HEK293 (cell line): ENCODE data around the gene CSNK2A2.

Experiments used
- CTCF ChIA-PET: fragments of 350-600 bp; formaldehyde crosslinking; extraction: SDS; loops from one replicate; lab custom pipeline; 2021; ENCODE audit warnings: antibody characterized with exemption; lab: Yijun Ruan, JAX
- POLR2A ChIA-PET: fragments of 300-600 bp; formaldehyde crosslinking; extraction: SDS; loops from one replicate; lab custom pipeline; 2020; ENCODE audit warnings: antibody characterized with exemption, inconsistent platforms; lab: Yijun Ruan, JAX
- H3K27ac ChIP-seq: fragments of 200-500 bp; sonication (Bioruptor generic); 2 replicates; pipeline ENCODE4 v1.5.1; 2014; ENCODE audit warnings: low read depth, low read length, control low read depth, inconsistent platforms; ENCODE audit errors: extremely low read depth
- H3K36me3 ChIP-seq, 2 experiments: fragments of 200-500 bp in 1 of 2; sonication (Bioruptor generic) in 1 of 2; 1 replicate in 1 of 2; 2 replicates in 1 of 2; pipeline ENCODE4 v1.5.1; 2014 to 2017; ENCODE audit warnings: inconsistent platforms in 2 of 2, low read length in 2 of 2; ENCODE audit not compliant: control insufficient read depth in 2 of 2, insufficient read depth in 1 of 2
- H3K4me1 ChIP-seq: fragments of 200-500 bp; sonication (Bioruptor generic); 2 replicates; pipeline ENCODE4 v1.5.1; 2014; ENCODE audit warnings: mild to moderate bottlenecking, low read length, inconsistent platforms; ENCODE audit not compliant: control insufficient read depth, insufficient read depth
- H3K4me3 ChIP-seq: 2 replicates; pipeline ENCODE4 v1.5.1; 2011; ENCODE audit warnings: low read depth, mild to moderate bottlenecking, control low read depth, low read length, moderate library complexity
- H3K9me3 ChIP-seq: fragments of 200-500 bp; sonication (Bioruptor generic); 2 replicates; pipeline ENCODE4 v1.5.1; 2014; ENCODE audit warnings: low read depth, low read length, inconsistent platforms; ENCODE audit not compliant: control insufficient read depth, insufficient read depth
- KLF8 ChIP-seq: fragments of 450-650 bp; formaldehyde crosslinking; IDR thresholded peaks from 2 replicates; pipeline ENCODE4 v1.5.1; 2016; ENCODE audit warnings: missing biosample characterization, missing genetic modification characterization
- MZF1 ChIP-seq: fragments of 450-650 bp; formaldehyde crosslinking; IDR thresholded peaks from 2 replicates; pipeline ENCODE4 v1.5.1; 2017; ENCODE audit warnings: missing biosample characterization, missing genetic modification characterization, borderline replicate concordance
- PRDM10 ChIP-seq: fragments of 450-650 bp; formaldehyde crosslinking; IDR thresholded peaks from 2 replicates; pipeline ENCODE4 v1.5.1; 2016; ENCODE audit warnings: missing biosample characterization, missing genetic modification characterization
- WT1 ChIP-seq: fragments of 450-650 bp; formaldehyde crosslinking; IDR thresholded peaks from 2 replicates; pipeline ENCODE4 v1.5.1; 2016; ENCODE audit warnings: missing biosample characterization, missing genetic modification characterization
- ZBTB1 ChIP-seq: fragments of 450-650 bp; formaldehyde crosslinking; IDR thresholded peaks from 2 replicates; pipeline ENCODE4 v1.5.1; 2016; ENCODE audit warnings: missing biosample characterization, missing genetic modification characterization
- ZFP69B ChIP-seq: fragments of 450-650 bp; formaldehyde crosslinking; IDR thresholded peaks from 2 replicates; pipeline ENCODE4 v1.5.1; 2016; ENCODE audit warnings: missing biosample characterization, missing genetic modification characterization
- ZNF24 ChIP-seq: fragments of 450-650 bp; formaldehyde crosslinking; IDR thresholded peaks from 2 replicates; pipeline ENCODE4 v1.5.1; 2016; ENCODE audit warnings: missing biosample characterization, missing genetic modification characterization
- ZNF26 ChIP-seq: fragments of 450-650 bp; formaldehyde crosslinking; IDR thresholded peaks from 2 replicates; pipeline ENCODE4 v1.5.1; 2016; ENCODE audit warnings: missing biosample characterization, missing genetic modification characterization
- ZNF354C ChIP-seq: fragments of 450-650 bp; formaldehyde crosslinking; IDR thresholded peaks from 2 replicates; pipeline ENCODE4 v1.5.1; 2016; ENCODE audit warnings: missing biosample characterization, missing genetic modification characterization, low read depth, borderline replicate concordance
- ZNF518A ChIP-seq: fragments of 450-650 bp; formaldehyde crosslinking; conservative IDR thresholded peaks from 2 replicates; pipeline ENCODE4 v1.5.1; 2016; ENCODE audit warnings: low read depth, missing biosample characterization, missing genetic modification characterization
- ZNF571 ChIP-seq: fragments of 450-650 bp; formaldehyde crosslinking; IDR thresholded peaks from 2 replicates; pipeline ENCODE4 v1.5.0; 2017; ENCODE audit warnings: missing biosample characterization, missing genetic modification characterization
- ZNF596 ChIP-seq: fragments of 450-650 bp; IDR thresholded peaks from 2 replicates; pipeline ENCODE4 v1.5.0; 2018; ENCODE audit warnings: missing biosample characterization, mild to moderate bottlenecking, missing genetic modification characterization, moderate library complexity
- ZNF610 ChIP-seq: fragments of 450-650 bp; formaldehyde crosslinking; IDR thresholded peaks from 2 replicates; pipeline ENCODE4 v1.5.1; 2016; ENCODE audit warnings: missing biosample characterization, missing genetic modification characterization, borderline replicate concordance
- ZNF658 ChIP-seq: fragments of 450-650 bp; formaldehyde crosslinking; IDR thresholded peaks from 2 replicates; pipeline ENCODE4; 2016; ENCODE audit warnings: missing biosample characterization, missing genetic modification characterization
- ZNF660 ChIP-seq: fragments of 450-650 bp; IDR thresholded peaks from 2 replicates; pipeline ENCODE4 v1.5.1; 2018; ENCODE audit warnings: missing biosample characterization, mild to moderate bottlenecking, missing genetic modification characterization
- ZNF664 ChIP-seq: fragments of 450-650 bp; formaldehyde crosslinking; IDR thresholded peaks from 2 replicates; pipeline ENCODE4 v1.5.1; 2016; ENCODE audit warnings: missing biosample characterization, missing genetic modification characterization
- ZNF704 ChIP-seq: fragments of 450-650 bp; formaldehyde crosslinking; IDR thresholded peaks from 2 replicates; pipeline ENCODE4 v1.5.1; 2016; ENCODE audit warnings: missing biosample characterization, missing genetic modification characterization
- ZSCAN23 ChIP-seq: fragments of 450-650 bp; formaldehyde crosslinking; IDR thresholded peaks from 2 replicates; pipeline ENCODE4 v1.5.1; 2016; ENCODE audit warnings: missing biosample characterization, missing genetic modification characterization
- TF ChIP-seq, protein P1 (sequence below): fragments of 450-650 bp; formaldehyde crosslinking; IDR thresholded peaks from 2 replicates; pipeline ENCODE4 v1.5.1; 2016; ENCODE audit warnings: missing biosample characterization, missing genetic modification characterization

CSNK2A2 gene

GRCh38 chr16:58125041-58125440 lies 72.9 kb downstream of the CSNK2A2 start (continued):
- TF ChIP-seq ZNF518A (no peak), ZNF610 (tag by site-specific recombination) (no peak)
- TF ChIP-seq, all 188 proteins: peak for 1

- no peak for TF ChIP-seq MZF1
- no peak for TF ChIP-seq ZFP69B (tag by site-specific recombination)
- TF ChIP-seq ZBTB1 = no peak
- TF ChIP-seq ZNF596 (tag by site-specific recombination) = no peak
- TF ChIP-seq KLF8 (tag by site-specific recombination) = no peak
- TF ChIP-seq ZNF658 (tag by site-specific recombination) = no peak
- no peak for TF ChIP-seq ZNF664 (tag by site-specific recombination)
- no peak for TF ChIP-seq ZSCAN23 (tag by site-specific recombination)
- TF ChIP-seq ZNF660 (tag by site-specific recombination) = no peak
- TF ChIP-seq, protein P1, sequence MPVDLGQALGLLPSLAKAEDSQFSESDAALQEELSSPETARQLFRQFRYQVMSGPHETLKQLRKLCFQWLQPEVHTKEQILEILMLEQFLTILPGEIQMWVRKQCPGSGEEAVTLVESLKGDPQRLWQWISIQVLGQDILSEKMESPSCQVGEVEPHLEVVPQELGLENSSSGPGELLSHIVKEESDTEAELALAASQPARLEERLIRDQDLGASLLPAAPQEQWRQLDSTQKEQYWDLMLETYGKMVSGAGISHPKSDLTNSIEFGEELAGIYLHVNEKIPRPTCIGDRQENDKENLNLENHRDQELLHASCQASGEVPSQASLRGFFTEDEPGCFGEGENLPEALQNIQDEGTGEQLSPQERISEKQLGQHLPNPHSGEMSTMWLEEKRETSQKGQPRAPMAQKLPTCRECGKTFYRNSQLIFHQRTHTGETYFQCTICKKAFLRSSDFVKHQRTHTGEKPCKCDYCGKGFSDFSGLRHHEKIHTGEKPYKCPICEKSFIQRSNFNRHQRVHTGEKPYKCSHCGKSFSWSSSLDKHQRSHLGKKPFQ (tag by site-specific recombination) = no peak
- no peak for TF ChIP-seq WT1 (tag by site-specific recombination)
- TF ChIP-seq ZNF704 = no peak
- ChIA-PET POLR2A (no interaction called here), CTCF (interaction anchor here (0.6 kb wide), 2 partner anchors 40 to 46 kb away, joined by 3 read pairs; no protein-coding TSS in a partner anchor)
- H3K4me3 ChIP-seq = no peak overlapping the region
- H3K27ac ChIP-seq = no peak overlapping the region
- no peaks in the 10 kb centered on the region for H3K9me3 ChIP-seq
- H3K36me3 ChIP-seq = no peaks in the 10 kb centered on the region
- H3K4me1 ChIP-seq = peaks cover 35% of the 10 kb centered on the region
Measured at GRCh38 chr16:58124601-58124915, 73.3 kb downstream of the CSNK2A2 start.

- H3K27ac ChIP-seq = no peak overlapping the region
- no peaks in the 10 kb centered on the region for H3K36me3 ChIP-seq
- peaks cover 35% of the 10 kb centered on the region for H3K4me1 ChIP-seq
- CTCF ChIA-PET = interaction anchor here (0.6 to 4.0 kb wide), 3 partner anchors 27 to 223 kb away, joined by 3 to 35 read pairs (median 3); no protein-coding TSS in a partner anchor
- H3K4me3 ChIP-seq = no peak overlapping the region
- H3K9me3 ChIP-seq = no peaks in the 10 kb centered on the region
- peak; percentile 85 for TF ChIP-seq PRDM10 (tag by site-specific recombination)
- TF ChIP-seq ZNF571 (tag by site-specific recombination) = no peak
- no peak for TF ChIP-seq ZNF354C (tag by site-specific recombination)
- TF ChIP-seq ZNF26 (tag by site-specific recombination) = no peak
- no peak for TF ChIP-seq ZNF24 (tag by site-specific recombination)
- POLR2A ChIA-PET = no interaction called here
Measured at GRCh38 chr16:58123896-58124600, 73.9 kb downstream of the CSNK2A2 start.
